Kidney (tissue), 14 donors: ENCODE results near the gene FYB2. TPM values are rescaled to one million over a fixed set of nuclear protein-coding genes. Genes with fewer than 3 reads are reported as not detected.

ENCODE experiments used
- DNase-seq, 5 donors: peaks; one replicate each; pipeline ENCODE4 v3.0.0-alpha.2; 2013 to 2020
- FAIRE-seq: peaks from 2 replicates; lab custom pipeline; 2012; peaks lifted over from hg19 to GRCh38; lab: Jason Lieb, UNC
- H3K27ac ChIP-seq, 2 donors: one replicate each; pipeline ENCODE4 v1.7.0; 2013; ENCODE audit warnings: low read depth in 2 of 2, low read length in 2 of 2, inconsistent platforms in 1 of 2
- H3K27me3 ChIP-seq: one replicate; pipeline ENCODE4 v1.7.1; 2013; ENCODE audit warnings: low read length, inconsistent platforms; ENCODE audit not compliant: control insufficient read depth, insufficient read depth
- H3K36me3 ChIP-seq, 3 donors: one replicate each; pipeline versions ENCODE4 v1.7.0 to v1.7.1; 2013; ENCODE audit warnings: low read length in 3 of 3, control low read depth in 1 of 3, inconsistent platforms in 1 of 3; ENCODE audit not compliant: insufficient read depth in 3 of 3, control insufficient read depth in 2 of 3
- H3K4me1 ChIP-seq, 3 donors: one replicate each; pipeline versions ENCODE4 v1.7.0 to v1.7.1; 2013; ENCODE audit warnings: low read length in 3 of 3, inconsistent platforms in 1 of 3, low read depth in 1 of 3; ENCODE audit not compliant: control insufficient read depth in 2 of 3, insufficient read depth in 2 of 3
- H3K4me3 ChIP-seq, 3 donors: one replicate each; pipeline versions ENCODE4 v1.7.0 to v1.8.1; 2013; ENCODE audit warnings: low read length in 3 of 3, control low read depth in 1 of 3, inconsistent platforms in 1 of 3
- H3K9ac ChIP-seq, 3 donors: one replicate each; pipeline versions ENCODE4 v1.7.0 to v1.7.1; 2013; ENCODE audit warnings: low read length in 3 of 3, control low read depth in 1 of 3, inconsistent platforms in 1 of 3
- H3K9me3 ChIP-seq, 3 donors: one replicate each; pipeline versions ENCODE4 v1.7.0 to v1.7.1; 2013; ENCODE audit warnings: low read length in 3 of 3, control low read depth in 1 of 3, inconsistent platforms in 1 of 3; ENCODE audit not compliant: control insufficient read depth in 2 of 3, insufficient read depth in 1 of 3
- CTCF ChIP-seq: IDR thresholded peaks from 3 replicates; pipeline ENCODE4 v1.5.1; 2012; ENCODE audit warnings: mild to moderate bottlenecking, moderate library complexity, borderline replicate concordance; ENCODE audit not compliant: insufficient read depth; ENCODE audit errors: extremely low read depth
- intact Hi-C: fragments of 100-400 bp; cut with DNase I; formaldehyde crosslinking; loops from one replicate; pipeline ENCODE4 v1.11.1; 2022
- polyA plus RNA-seq: library from polyadenylated mRNA; stranded (reverse); fragments of 350-450 nt; fragmentation: Illumina TruSeq; extraction: RNeasy Lipid Tissue Mini Kit (QIAGEN cat#74804); gene quantifications from one replicate; pipeline ENCODE4 v1.2.3, GENCODE V29; 2014; ENCODE audit warnings: low read depth, low replicate concordance; ENCODE audit not compliant: insufficient read depth
- total RNA-seq: library from RNA; stranded (reverse); fragmentation: NEBNext Ultra II Directional; extraction: Animal tissue kit (Norgen Biotek cat#: 25700); gene quantifications from one replicate; pipeline ENCODE4 v1.2.1, GENCODE V29; 2021
- donor health status: control.
- donor health status: control.
- donor health status: control.
- donor health status: control.
- donor health status: control.
- donor health status: DM: yes; HTN: yes; CAD: no.
- donor health status: Normal renal cell carcinoma (clear cell type).

FYB2 gene
- total and polyA plus RNA-seq, 2 donors from 2014 or later, result 5.5 to 7.9 TPM

GRCh38 chr1:56830052-56830451, 10.8 kb upstream of the FYB2 start:
- Histone ChIP-seq H3K27ac (no peak overlapping the region), H3K4me1 (no peaks in the 10 kb centered on the region), H3K27me3 (no peaks in the 10 kb centered on the region), H3K9ac (no peak overlapping the region), H3K9me3 (no peaks in the 10 kb centered on the region), H3K4me3 (no peak overlapping the region), H3K36me3 (no peaks in the 10 kb centered on the region)
- intact Hi-C loops, result no loop called here
- no peak for DNase-seq
- FAIRE-seq, result no peak
- TF ChIP-seq CTCF, result no peak

GRCh38 chr1:56827711-56828110, 8.5 kb upstream of the FYB2 start:
- no peak overlapping the region for H3K9ac ChIP-seq
- H3K36me3 ChIP-seq, result no peaks in the 10 kb centered on the region
- H3K9me3 ChIP-seq, result no peaks in the 10 kb centered on the region
- DNase-seq, result no peak
- H3K27ac ChIP-seq, result no peak overlapping the region
- intact Hi-C loops, result no loop called here
- no peaks in the 10 kb centered on the region for H3K4me1 ChIP-seq
- no peak overlapping the region for H3K4me3 ChIP-seq
- TF ChIP-seq CTCF, result no peak
- no peaks in the 10 kb centered on the region for H3K27me3 ChIP-seq
- FAIRE-seq, result no peak

GRCh38 chr1:56825436-56825835, 6.2 kb upstream of the FYB2 start:
- FAIRE-seq (no peak), DNase-seq (no peak)
- Histone ChIP-seq H3K9me3 (no peaks in the 10 kb centered on the region), H3K4me3 (no peak overlapping the region), H3K27me3 (no peaks in the 10 kb centered on the region), H3K4me1 (no peaks in the 10 kb centered on the region), H3K36me3 (no peaks in the 10 kb centered on the region), H3K9ac (no peak overlapping the region), H3K27ac (no peak overlapping the region)
- intact Hi-C loops, result no loop called here
- TF ChIP-seq CTCF, result no peak

GRCh38 chr1:56824938-56825337, 5.7 kb upstream of the FYB2 start:
- no peaks in the 10 kb centered on the region for H3K27me3 ChIP-seq
- intact Hi-C loops, result no loop called here
- no peak for TF ChIP-seq CTCF
- H3K4me3 ChIP-seq, result no peak overlapping the region
- FAIRE-seq, result no peak
- DNase-seq, result no peak
- no peaks in the 10 kb centered on the region for H3K4me1 ChIP-seq
- H3K36me3 ChIP-seq, result no peaks in the 10 kb centered on the region
- no peaks in the 10 kb centered on the region for H3K9me3 ChIP-seq
- H3K9ac ChIP-seq, result no peak overlapping the region
- no peak overlapping the region for H3K27ac ChIP-seq
